ENCODE data around the gene ESYT3.
A peak's percentile ranks its signal among the peaks of the same experiment; 100 is the strongest.

Gene ESYT3

GRCh38 chr3:138397983-138398382 lies 36.4 kb upstream of the ESYT3 start:
- TF ChIP-seq FOXM1 (IDR thresholded peaks at IDR 0.05; ENCODE audit: borderline replicate concordance, low read depth) (no peak), RAD21 (IDR thresholded peaks at IDR 0.05; ENCODE audit: low read depth) (peak; percentile 21; the same call in 1 of the 2 replicates), TCF12 (IDR thresholded peaks at IDR 0.05; ENCODE audit: low read depth) (no peak), USF1 (IDR thresholded peaks at IDR 0.05) (no peak)

- TF ChIP-seq TAF1 (IDR thresholded peaks at IDR 0.05; ENCODE audit: low read depth), result no peak
- TF ChIP-seq YY1 (IDR thresholded peaks at IDR 0.05; ENCODE audit: low read depth), result no peak
- TF ChIP-seq CEBPB (IDR thresholded peaks at IDR 0.05), result no peak
- TF ChIP-seq RAD21 (IDR thresholded peaks at IDR 0.05; ENCODE audit: low read depth), result no peak
- TF ChIP-seq ZBTB7A (IDR thresholded peaks at IDR 0.05; ENCODE audit: low read depth), result no peak
- no peak for TF ChIP-seq EGR1 (IDR thresholded peaks at IDR 0.05)
- no peak for TF ChIP-seq NFIC (IDR thresholded peaks at IDR 0.05)
- no peak for TF ChIP-seq TEAD4 (IDR thresholded peaks at IDR 0.05)
- TF ChIP-seq MAX (IDR thresholded peaks at IDR 0.05), result no peak
- TF ChIP-seq TCF12 (IDR thresholded peaks at IDR 0.05; ENCODE audit: low read depth), result no peak
- TF ChIP-seq REST (IDR thresholded peaks at IDR 0.05; ENCODE audit: low read depth), result no peak
- no peak for TF ChIP-seq FOXM1 (IDR thresholded peaks at IDR 0.05; ENCODE audit: borderline replicate concordance, low read depth)
- TF ChIP-seq CREB1 (IDR thresholded peaks at IDR 0.05; ENCODE audit: low read depth), result no peak
- no peak for TF ChIP-seq USF1 (IDR thresholded peaks at IDR 0.05)
- no peak for TF ChIP-seq EP300 (IDR thresholded peaks at IDR 0.05; ENCODE audit: borderline replicate concordance)
These were observed 35.4 kb upstream of the ESYT3 start for GRCh38 chr3:138398791-138399575.

- TF ChIP-seq CREB1 (IDR thresholded peaks at IDR 0.05; ENCODE audit: low read depth) (no peak), YY1 (IDR thresholded peaks at IDR 0.05; ENCODE audit: low read depth) (no peak), CEBPB (IDR thresholded peaks at IDR 0.05) (no peak), EP300 (IDR thresholded peaks at IDR 0.05; ENCODE audit: borderline replicate concordance) (no peak), FOXM1 (IDR thresholded peaks at IDR 0.05; ENCODE audit: borderline replicate concordance, low read depth) (no peak), TCF12 (IDR thresholded peaks at IDR 0.05; ENCODE audit: low read depth) (no peak), RAD21 (IDR thresholded peaks at IDR 0.05; ENCODE audit: low read depth) (no peak), MAX (IDR thresholded peaks at IDR 0.05) (no peak), ZBTB7A (IDR thresholded peaks at IDR 0.05; ENCODE audit: low read depth) (no peak), TAF1 (IDR thresholded peaks at IDR 0.05; ENCODE audit: low read depth) (no peak), EGR1 (IDR thresholded peaks at IDR 0.05) (no peak), TEAD4 (IDR thresholded peaks at IDR 0.05) (no peak), USF1 (IDR thresholded peaks at IDR 0.05) (no peak), NFIC (IDR thresholded peaks at IDR 0.05) (no peak), REST (IDR thresholded peaks at IDR 0.05; ENCODE audit: low read depth) (no peak)
These were observed 34.6 kb upstream of the ESYT3 start for GRCh38 chr3:138399766-138400165.

GRCh38 chr3:138400651-138401070 lies 33.8 kb upstream of the ESYT3 start:
- TF ChIP-seq EP300 (IDR thresholded peaks at IDR 0.05; ENCODE audit: borderline replicate concordance) (no peak), CREB1 (IDR thresholded peaks at IDR 0.05; ENCODE audit: low read depth) (no peak), TAF1 (IDR thresholded peaks at IDR 0.05; ENCODE audit: low read depth) (no peak), YY1 (IDR thresholded peaks at IDR 0.05; ENCODE audit: low read depth) (no peak), CEBPB (IDR thresholded peaks at IDR 0.05) (no peak), TCF12 (IDR thresholded peaks at IDR 0.05; ENCODE audit: low read depth) (no peak), FOXM1 (IDR thresholded peaks at IDR 0.05; ENCODE audit: borderline replicate concordance, low read depth) (no peak), EGR1 (IDR thresholded peaks at IDR 0.05) (no peak), ZBTB7A (IDR thresholded peaks at IDR 0.05; ENCODE audit: low read depth) (no peak), MAX (IDR thresholded peaks at IDR 0.05) (no peak), NFIC (IDR thresholded peaks at IDR 0.05) (no peak), RAD21 (IDR thresholded peaks at IDR 0.05; ENCODE audit: low read depth) (no peak), USF1 (IDR thresholded peaks at IDR 0.05) (no peak), REST (IDR thresholded peaks at IDR 0.05; ENCODE audit: low read depth) (no peak), TEAD4 (IDR thresholded peaks at IDR 0.05) (no peak)

Measured in Ishikawa (cell line).